ENCODE results near the gene AGAP3.

DNA sequence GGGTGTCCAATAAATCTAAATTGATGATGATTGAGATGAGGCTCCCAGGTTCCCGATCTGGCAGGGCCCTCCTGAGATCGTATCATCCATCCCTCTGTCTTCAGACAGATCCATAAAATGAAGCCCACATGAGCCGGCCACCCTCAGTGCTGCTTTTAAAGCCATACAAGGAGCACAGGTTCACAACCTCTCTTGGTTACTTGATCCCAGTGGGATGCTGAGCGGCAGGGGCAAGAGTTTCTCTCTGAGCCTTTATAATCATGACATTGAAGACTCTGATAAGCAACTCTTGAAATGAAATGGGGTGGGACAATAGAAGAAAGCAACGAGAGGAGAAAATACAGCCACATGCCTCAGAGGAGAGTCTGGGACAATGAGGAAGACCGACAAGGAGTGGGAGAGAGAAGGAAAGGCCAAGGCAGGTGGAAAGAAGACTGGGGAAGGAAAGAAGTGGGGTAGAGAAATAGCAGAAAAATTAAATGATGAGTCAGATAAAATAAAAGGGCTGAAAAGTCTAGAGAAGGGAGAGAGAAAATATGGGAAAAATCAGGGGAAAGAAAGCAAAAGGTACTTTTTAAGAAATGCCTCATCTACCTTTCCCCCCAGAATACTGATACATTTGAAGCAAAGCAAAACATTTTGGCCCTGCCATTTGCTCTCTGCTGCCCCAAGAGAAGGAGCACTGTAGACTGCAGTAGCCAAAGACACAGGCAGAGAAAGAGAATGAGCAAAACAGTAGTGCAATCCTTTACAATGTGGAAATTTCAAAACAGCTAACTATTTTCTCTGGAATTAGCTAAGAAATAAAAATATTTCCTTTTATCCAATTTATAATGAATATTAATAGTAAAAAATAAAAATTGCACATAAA lies 66.6 kb downstream of the AGAP3 start:
- TF ChIP-seq, protein P1, sequence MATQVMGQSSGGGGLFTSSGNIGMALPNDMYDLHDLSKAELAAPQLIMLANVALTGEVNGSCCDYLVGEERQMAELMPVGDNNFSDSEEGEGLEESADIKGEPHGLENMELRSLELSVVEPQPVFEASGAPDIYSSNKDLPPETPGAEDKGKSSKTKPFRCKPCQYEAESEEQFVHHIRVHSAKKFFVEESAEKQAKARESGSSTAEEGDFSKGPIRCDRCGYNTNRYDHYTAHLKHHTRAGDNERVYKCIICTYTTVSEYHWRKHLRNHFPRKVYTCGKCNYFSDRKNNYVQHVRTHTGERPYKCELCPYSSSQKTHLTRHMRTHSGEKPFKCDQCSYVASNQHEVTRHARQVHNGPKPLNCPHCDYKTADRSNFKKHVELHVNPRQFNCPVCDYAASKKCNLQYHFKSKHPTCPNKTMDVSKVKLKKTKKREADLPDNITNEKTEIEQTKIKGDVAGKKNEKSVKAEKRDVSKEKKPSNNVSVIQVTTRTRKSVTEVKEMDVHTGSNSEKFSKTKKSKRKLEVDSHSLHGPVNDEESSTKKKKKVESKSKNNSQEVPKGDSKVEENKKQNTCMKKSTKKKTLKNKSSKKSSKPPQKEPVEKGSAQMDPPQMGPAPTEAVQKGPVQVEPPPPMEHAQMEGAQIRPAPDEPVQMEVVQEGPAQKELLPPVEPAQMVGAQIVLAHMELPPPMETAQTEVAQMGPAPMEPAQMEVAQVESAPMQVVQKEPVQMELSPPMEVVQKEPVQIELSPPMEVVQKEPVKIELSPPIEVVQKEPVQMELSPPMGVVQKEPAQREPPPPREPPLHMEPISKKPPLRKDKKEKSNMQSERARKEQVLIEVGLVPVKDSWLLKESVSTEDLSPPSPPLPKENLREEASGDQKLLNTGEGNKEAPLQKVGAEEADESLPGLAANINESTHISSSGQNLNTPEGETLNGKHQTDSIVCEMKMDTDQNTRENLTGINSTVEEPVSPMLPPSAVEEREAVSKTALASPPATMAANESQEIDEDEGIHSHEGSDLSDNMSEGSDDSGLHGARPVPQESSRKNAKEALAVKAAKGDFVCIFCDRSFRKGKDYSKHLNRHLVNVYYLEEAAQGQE (IDR thresholded peaks at IDR 0.05; ENCODE audit: insufficient read depth in 1 of 2, low read depth in 2 of 2, low read length in 1 of 2): no peak
- TF ChIP-seq, protein P2, sequence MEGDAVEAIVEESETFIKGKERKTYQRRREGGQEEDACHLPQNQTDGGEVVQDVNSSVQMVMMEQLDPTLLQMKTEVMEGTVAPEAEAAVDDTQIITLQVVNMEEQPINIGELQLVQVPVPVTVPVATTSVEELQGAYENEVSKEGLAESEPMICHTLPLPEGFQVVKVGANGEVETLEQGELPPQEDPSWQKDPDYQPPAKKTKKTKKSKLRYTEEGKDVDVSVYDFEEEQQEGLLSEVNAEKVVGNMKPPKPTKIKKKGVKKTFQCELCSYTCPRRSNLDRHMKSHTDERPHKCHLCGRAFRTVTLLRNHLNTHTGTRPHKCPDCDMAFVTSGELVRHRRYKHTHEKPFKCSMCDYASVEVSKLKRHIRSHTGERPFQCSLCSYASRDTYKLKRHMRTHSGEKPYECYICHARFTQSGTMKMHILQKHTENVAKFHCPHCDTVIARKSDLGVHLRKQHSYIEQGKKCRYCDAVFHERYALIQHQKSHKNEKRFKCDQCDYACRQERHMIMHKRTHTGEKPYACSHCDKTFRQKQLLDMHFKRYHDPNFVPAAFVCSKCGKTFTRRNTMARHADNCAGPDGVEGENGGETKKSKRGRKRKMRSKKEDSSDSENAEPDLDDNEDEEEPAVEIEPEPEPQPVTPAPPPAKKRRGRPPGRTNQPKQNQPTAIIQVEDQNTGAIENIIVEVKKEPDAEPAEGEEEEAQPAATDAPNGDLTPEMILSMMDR (IDR thresholded peaks at IDR 0.05): no peak
- no peak for TF ChIP-seq SIN3A (IDR thresholded peaks at IDR 0.05; ENCODE audit: borderline replicate concordance, insufficient read depth, low read depth, low read length)

All from Panc1 (cell line).